Colonic mucosa (tissue), 4 donors: ENCODE results near the gene SCD5. TPM values are rescaled to one million over a fixed set of nuclear protein-coding genes. Genes with fewer than 3 reads are reported as not detected.

Experiments
- DNase-seq: peaks from one replicate; pipeline ENCODE4 v3.0.0-alpha.2; 2020
- H3K27ac ChIP-seq: fragments of 200-600 bp; one replicate; pipeline ENCODE4 v1.8.0; 2021
- H3K27me3 ChIP-seq: fragments of 200-600 bp; one replicate; pipeline ENCODE4 v1.8.0; 2021
- H3K36me3 ChIP-seq: fragments of 200-600 bp; one replicate; pipeline ENCODE4 v1.8.0; 2021
- H3K4me1 ChIP-seq: fragments of 200-600 bp; one replicate; pipeline ENCODE4 v1.8.0; 2021; ENCODE audit warnings: mild to moderate bottlenecking
- H3K4me3 ChIP-seq: fragments of 200-600 bp; one replicate; pipeline ENCODE4 v1.8.0; 2021
- H3K9ac ChIP-seq, 2 donors: one replicate each; pipeline ENCODE4 v1.7.0; 2013; ENCODE audit warnings: control low read depth in 2 of 2, low read depth in 2 of 2, low read length in 2 of 2
- H3K9me3 ChIP-seq: fragments of 200-600 bp; one replicate; pipeline ENCODE4 v1.8.0; 2021
- CTCF ChIP-seq: fragments of 200-600 bp; IDR thresholded peaks from one replicate; pipeline ENCODE4 v1.8.0; 2022; ENCODE audit warnings: antibody characterized with exemption, mild to moderate bottlenecking
- intact Hi-C: fragments of 100-400 bp; cut with DNase I; formaldehyde crosslinking; loops from one replicate; pipeline ENCODE4 v1.14.1; 2022
- total RNA-seq, 2 donors: library from RNA; stranded (reverse); fragmentation: NEBNext Ultra II Directional in 1 of 2; extraction: Animal tissue kit (Norgen Biotek cat#: 25700) in 1 of 2; gene quantifications; one replicate each; pipeline ENCODE4 v1.2.1, GENCODE V29; 2021
- donor health status: healthy.
- donor health status: DM: no; HTN: no; CAD: no.
- donor health status: DM: no; HTN: no; CAD: no.

Gene SCD5
- total RNA-seq, 2 donors from 2014 or later, result 2.8 to 4.4 TPM

DNA sequence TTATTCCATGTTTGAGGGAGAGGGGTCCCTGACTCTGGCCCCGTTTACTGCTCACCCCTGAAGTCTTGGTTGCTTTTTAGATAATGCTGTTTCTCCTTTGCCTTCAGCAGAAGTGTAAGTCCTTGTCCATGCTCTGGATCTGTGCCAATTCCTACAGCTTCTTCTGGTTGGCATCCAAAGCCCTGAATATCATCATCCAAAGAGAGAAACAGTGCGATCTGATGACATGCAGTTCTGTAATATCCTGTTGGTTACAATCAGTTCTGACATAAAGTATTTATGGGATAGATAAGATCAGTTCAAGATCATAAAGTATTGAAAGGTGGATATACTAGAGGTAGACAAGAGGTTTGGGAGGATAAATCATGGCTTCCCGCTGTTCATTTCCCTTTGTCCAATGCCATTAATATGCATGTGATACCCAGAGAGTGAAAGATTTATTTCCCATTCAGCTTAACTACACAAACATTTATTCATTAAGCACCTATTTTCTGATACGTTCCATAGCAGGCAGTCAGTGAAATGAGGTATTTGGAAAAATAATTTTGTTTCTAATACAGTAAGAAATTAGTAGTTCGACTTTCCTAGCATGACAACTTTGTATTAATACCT is 183.7 kb downstream of the SCD5 start:
- Histone ChIP-seq H3K27me3 (no peaks in the 10 kb centered on the region), H3K9me3 (no peaks in the 10 kb centered on the region), H3K9ac (no peak overlapping the region), H3K4me1 (no peaks in the 10 kb centered on the region), H3K36me3 (no peaks in the 10 kb centered on the region), H3K27ac (no peak overlapping the region), H3K4me3 (no peak overlapping the region)
- no peak for DNase-seq
- TF ChIP-seq CTCF, result no peak
- intact Hi-C loops, result no loop called here

GRCh38 chr4:82613121-82613520 is 185.5 kb downstream of the SCD5 start:
- Histone ChIP-seq H3K4me1 (no peaks in the 10 kb centered on the region), H3K9ac (no peak overlapping the region), H3K9me3 (no peaks in the 10 kb centered on the region), H3K27ac (no peak overlapping the region), H3K27me3 (no peaks in the 10 kb centered on the region), H3K36me3 (no peaks in the 10 kb centered on the region), H3K4me3 (no peak overlapping the region)
- intact Hi-C loops, result no loop called here
- TF ChIP-seq CTCF, result no peak
- no peak for DNase-seq

DNA sequence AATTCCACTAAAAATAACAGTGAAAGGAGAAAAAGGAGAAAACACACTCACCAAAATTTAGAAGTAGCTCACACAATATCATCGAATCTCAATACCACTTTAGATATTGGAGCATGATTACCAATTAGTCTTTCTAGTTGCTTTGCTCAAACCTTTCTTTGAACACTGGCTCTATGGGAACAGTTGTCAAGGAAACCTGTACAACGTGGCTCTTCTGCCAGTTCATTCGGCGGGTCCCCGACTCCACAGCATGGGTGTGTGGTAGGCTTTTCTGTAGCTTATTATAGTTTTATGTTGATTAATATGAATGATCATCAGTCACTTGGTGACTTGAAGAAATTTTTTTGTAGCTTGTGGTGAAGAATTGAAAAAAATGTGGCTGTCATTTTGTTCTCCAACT is 186.6 kb downstream of the SCD5 start:
- TF ChIP-seq CTCF, result no peak
- intact Hi-C loops, result no loop called here
- H3K9ac ChIP-seq, result no peak overlapping the region
- no peaks in the 10 kb centered on the region for H3K4me1 ChIP-seq
- DNase-seq, result no peak
- no peak overlapping the region for H3K4me3 ChIP-seq
- no peak overlapping the region for H3K27ac ChIP-seq
- H3K27me3 ChIP-seq, result no peaks in the 10 kb centered on the region
- no peaks in the 10 kb centered on the region for H3K9me3 ChIP-seq
- H3K36me3 ChIP-seq, result no peaks in the 10 kb centered on the region

DNA sequence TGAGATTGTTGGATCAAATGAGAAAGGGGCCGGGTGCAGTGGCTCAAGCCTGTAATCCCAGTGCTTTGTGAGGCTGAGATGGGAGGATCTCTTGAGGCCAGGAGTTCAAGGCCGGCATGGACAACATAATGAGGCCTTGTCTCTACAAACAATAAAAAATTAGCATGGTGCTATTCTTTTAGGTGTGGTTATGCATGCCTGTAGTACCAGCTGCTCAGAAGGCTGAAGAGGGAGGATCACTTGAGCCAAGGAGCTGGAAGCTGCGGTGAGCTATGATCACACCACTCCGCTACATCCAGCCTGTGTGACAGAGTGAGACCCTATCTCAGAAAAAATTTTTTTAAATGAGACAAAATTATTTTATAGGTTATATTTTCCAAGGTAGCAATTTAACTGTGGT is 187.1 kb downstream of the SCD5 start:
- intact Hi-C loops, result no loop called here
- Histone ChIP-seq H3K27ac (no peak overlapping the region), H3K27me3 (no peaks in the 10 kb centered on the region), H3K4me3 (no peak overlapping the region), H3K9ac (no peak overlapping the region), H3K4me1 (no peaks in the 10 kb centered on the region), H3K9me3 (no peaks in the 10 kb centered on the region), H3K36me3 (no peaks in the 10 kb centered on the region)
- DNase-seq, result no peak
- no peak for TF ChIP-seq CTCF

GRCh38 chr4:82610041-82610440 is 188.6 kb downstream of the SCD5 start:
- Histone ChIP-seq H3K9me3 (no peaks in the 10 kb centered on the region), H3K4me3 (no peak overlapping the region), H3K36me3 (no peaks in the 10 kb centered on the region), H3K27me3 (no peaks in the 10 kb centered on the region), H3K27ac (no peak overlapping the region), H3K9ac (no peak overlapping the region), H3K4me1 (no peaks in the 10 kb centered on the region)
- no peak for TF ChIP-seq CTCF
- intact Hi-C loops, result no loop called here
- no peak for DNase-seq
